NK-92 treated with Interleukin-12 subunit alpha and Interleukin-12 subunit beta, amount 100 ng/mL, for 24 hours (cell line): ENCODE measurements around the gene NPAT.

Source experiments
- DNase-seq: peaks from one replicate; lab custom pipeline; 2025; lab: John Stamatoyannopoulos, UW

NPAT gene

DNA sequence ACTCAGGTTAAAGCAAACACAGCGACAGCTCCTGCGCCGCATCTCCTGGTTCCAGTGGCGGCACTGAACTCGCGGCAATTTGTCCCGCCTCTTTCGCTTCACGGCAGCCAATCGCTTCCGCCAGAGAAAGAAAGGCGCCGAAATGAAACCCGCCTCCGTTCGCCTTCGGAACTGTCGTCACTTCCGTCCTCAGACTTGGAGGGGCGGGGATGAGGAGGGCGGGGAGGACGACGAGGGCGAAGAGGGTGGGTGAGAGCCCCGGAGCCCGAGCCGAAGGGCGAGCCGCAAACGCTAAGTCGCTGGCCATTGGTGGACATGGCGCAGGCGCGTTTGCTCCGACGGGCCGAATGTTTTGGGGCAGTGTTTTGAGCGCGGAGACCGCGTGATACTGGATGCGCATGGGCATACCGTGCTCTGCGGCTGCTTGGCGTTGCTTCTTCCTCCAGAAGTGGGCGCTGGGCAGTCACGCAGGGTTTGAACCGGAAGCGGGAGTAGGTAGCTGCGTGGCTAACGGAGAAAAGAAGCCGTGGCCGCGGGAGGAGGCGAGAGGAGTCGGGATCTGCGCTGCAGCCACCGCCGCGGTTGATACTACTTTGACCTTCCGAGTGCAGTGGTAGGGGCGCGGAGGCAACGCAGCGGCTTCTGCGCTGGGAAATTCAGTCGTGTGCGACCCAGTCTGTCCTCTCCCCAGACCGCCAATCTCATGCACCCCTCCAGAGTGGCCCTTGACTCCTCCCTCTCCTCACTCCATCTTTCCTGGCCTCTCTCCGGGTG, at the start of gene NPAT, which contains the start of gene ATM:
Gene NPAT, minus strand, starts transcription at position 65 of the 774 bp plus-strand sequence. CDS start 102 bp downstream, outside the sequence.
Gene ATM, plus strand, starts transcription at position 494 of the 774 bp plus-strand sequence. CDS start 4,558 bp downstream, outside the sequence.
- DNase-seq, result peak; percentile 99

DNA sequence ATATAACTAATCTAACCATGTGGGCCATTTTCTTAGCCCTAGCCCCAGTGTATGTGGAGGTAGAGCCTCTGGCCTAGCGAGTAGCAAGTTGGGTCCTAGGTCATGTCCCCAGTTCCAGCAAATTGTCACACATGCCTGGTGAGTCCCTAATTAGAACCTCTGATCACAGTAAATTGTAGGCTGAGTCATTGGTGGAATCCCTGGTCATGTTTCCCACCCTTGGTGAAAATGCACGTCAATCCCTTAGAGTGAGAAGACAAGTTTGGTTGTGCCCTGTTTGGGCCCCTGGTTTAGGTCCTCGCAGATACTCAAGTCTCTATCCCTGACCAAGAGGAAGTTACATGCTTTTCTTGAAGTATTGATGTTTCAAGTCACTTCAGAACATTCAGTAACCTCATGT, 47.1 kb upstream of the NPAT start:
- DNase-seq, result no peak

DNA sequence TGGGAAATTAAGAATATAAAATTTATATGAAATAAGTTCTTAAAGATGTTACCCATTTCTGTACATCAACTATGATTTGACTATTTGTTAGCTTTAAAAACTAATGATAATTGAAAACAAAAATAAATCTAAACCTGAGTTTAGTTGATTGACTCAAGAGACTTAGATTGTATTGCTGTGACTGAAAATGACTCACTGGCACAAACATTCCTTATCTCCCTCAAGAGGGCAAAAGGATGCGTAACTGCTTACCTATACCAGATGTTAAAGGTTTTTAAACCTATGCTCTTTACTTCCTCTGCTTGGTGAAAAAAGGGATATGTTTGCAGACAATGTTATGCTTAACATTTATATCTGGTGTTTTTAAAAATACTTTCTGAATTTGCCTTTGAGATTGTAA, 30.7 kb upstream of the NPAT start:
- DNase-seq, result no peak

DNA sequence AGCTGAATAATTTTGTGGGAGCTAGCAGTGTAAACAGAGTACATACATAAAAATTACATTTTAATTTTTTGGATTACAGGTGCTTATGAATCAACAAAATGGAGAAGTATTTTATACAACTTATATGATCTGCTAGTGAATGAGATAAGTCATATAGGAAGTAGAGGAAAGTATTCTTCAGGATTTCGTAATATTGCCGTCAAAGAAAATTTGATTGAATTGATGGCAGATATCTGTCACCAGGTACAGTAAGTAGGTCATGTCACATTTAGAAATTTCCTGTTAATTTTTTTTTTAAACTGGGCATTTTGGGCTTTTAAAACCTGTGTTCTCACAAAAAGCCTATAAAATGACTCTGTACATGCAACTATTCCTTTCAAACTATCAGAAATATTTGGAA, 24.4 kb upstream of the NPAT start:
- no peak for DNase-seq

DNA sequence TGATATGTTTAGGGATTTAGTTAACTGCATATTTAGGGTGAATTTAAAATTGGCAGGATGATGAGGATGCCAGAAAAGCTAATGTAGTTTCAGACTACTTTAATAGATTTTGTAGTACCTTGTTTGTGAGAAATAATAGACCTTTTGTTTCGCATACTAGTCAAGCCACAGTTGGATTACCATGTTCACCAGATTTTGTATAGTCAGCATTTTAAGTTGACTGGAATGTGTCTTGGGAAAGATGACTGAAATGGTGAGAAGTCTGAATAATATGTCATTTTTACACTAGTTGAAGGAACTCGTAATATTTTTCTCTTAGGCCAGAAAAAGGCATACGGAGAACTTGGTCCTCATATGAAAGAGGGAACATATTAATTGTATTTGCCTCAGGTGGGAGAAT, 23.9 kb upstream of the NPAT start:
- DNase-seq, result no peak

DNA sequence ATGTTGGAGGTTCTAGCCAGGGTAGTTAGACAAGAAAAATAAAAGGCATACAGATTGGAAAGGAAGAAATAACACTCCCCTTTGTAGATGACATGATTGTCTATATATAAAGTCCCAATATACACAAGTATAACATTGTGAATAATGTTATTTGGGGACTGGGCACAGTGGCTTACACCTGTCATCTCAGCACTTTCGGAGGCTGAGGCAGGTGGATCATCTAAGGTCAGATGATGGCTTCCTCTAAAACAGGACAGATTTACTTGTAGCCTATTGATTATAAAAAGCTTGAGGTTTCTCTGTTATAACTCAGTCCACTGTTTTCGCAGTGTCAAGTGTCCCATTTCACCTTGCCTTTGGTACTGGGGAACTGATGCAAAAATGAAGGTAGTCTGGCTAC, 20.0 kb upstream of the NPAT start:
- DNase-seq, result no peak

DNA sequence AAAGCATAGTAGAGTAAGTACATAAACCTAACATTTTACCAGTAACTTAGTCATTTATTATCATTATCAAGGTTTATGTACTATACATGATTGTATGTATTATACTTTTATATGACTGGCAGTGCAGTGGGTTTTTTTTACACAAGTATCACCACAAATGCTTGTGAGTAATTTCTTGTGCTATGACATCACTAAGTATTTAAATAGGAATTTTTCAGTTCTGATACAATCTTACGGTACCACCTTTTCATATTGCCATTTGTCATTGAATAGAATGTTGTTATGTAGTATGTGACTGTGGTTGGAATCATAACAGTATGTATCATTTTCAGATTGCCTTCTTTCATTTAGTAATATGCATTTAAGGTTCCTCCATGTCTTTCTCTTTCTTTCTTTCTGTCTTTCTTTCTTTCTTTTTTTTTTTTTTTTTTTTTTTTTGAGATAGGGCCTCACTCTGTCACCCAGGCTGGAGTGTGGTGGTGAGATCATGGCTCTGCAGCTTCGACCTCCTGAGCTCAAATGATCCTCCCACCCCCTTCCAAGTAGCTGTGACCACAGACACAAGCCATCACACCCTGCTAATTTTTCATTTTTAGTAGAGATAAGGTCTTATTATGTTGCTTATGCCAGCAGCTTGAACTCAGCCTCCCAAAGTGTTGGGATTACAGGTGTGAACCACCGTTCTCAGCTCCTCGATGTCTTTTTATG, 19.0 kb upstream of the NPAT start:
- DNase-seq, result no peak

DNA sequence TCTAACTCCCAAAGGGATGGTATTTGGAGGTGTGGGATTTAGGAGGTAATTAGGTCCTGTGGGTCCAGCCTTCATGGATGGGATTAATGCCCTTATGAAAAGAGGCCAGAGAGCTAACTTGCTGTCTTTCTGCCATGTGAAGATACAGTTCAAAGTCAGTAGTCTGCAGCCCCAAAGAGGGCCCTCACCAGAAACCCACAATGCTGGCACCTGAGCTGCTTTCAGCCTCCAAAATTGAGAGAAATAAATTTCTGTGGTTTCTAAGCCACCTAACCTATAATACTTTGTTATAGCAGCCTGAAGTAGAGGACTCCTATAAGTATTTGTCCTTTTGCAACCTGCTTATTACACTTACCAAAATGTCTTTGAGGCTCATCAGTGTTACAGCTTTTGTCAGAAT, 16.6 kb upstream of the NPAT start:
- no peak for DNase-seq

DNA sequence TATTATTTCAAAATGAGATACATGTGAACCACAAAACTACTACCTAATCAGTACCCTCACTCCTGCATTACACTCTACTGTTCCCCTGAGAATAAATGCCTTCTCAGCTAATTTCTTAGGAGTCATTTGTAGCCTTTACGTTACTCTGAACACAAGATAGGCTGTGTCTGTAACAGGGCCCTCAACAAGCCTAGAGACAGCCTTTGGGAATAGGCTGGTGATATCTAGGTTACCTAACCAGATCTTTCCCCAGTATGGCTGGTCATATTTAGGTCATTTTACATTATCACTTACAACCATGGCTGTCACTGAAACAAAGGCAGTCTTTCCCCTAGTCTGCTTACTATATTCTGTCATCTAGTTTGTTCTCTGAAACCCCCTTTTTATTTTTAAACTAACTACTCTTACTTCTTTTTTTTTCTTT, 14.6 kb upstream of the NPAT start:
- no peak for DNase-seq

DNA sequence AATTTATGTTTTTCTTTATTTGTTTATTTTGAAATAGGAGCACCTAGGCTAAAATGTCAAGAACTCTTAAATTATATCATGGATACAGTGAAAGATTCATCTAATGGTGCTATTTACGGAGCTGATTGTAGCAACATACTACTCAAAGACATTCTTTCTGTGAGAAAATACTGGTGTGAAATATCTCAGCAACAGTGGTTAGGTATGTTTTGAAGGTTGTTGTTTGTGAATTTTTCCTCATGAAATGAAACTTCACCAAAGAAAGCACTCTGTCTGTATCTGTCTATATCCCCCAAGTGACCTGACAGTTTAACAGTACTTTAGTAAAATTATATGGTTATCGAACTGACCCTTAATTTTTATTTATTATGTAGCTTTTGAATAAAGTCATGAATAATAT, 13.2 kb upstream of the NPAT start:
- DNase-seq, result no peak

DNA sequence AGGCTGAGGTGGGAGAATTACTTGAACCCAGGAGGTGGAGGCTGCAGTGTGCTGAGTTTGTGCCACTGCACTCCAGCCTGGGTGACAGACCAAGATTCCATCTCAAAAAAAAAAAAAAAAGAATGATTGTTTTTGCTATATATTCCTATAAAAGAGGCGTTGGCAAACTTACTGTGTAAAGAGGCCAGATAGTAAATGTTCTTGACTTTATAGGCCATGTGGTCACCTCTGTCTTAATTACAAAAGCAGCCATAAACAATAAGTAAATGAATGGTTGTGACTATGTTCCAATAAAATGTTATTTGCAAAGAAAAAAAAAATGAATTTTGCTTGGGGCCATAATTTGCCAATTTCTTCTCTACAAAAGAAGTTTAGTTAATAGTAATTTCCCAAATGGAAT, 12.8 kb upstream of the NPAT start:
- no peak for DNase-seq

DNA sequence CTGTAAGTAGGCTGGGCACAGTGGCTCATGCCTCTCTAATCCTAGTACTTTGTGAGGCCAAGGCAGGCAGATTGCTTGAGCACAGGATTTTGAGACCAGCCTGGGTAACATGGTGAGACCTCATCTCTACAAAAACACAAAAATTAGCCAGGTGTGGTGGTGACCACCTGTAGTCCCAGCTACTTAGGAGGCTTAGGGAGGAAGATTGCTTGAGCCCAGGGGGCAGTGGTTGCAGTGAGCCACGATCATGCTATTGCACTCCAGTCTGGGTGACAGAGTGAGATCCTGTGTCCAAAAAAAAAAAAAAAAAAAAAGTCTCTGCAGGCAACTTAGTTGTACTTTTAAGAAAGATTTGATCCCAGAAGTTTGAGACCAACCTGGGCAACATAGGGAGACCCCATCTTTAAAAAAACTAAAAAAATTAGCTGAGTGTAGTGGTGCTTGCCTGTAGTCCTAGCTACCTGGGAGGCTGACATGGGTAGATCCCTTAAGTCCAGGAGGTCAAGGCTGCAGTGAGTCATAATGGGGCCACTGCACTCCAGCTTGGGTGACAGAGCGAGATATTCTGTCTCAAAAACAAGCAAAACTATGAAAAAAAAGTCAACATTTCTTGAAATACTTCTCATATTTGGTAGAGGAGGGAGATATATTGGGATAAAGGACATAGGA, 11.0 kb upstream of the NPAT start:
- DNase-seq, result no peak

DNA sequence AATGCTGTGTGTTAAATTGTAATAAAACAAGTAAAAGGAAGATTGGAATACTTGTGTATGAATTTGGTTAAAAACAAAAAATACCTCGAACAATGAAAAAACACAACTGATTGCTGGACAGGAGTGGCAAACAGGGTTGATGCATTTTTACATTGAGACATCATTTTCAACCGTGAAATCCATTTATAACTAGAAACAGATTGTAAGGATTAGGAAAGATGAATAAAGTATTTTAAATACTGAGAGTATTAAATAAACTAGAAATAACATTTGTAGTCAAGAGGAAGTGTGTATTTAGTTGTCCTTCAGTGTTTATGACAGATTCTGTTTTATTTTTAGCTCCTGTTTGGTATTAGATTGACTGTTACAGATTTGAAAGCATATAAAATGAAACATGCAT, 5.8 kb upstream of the NPAT start:
- no peak for DNase-seq

DNA sequence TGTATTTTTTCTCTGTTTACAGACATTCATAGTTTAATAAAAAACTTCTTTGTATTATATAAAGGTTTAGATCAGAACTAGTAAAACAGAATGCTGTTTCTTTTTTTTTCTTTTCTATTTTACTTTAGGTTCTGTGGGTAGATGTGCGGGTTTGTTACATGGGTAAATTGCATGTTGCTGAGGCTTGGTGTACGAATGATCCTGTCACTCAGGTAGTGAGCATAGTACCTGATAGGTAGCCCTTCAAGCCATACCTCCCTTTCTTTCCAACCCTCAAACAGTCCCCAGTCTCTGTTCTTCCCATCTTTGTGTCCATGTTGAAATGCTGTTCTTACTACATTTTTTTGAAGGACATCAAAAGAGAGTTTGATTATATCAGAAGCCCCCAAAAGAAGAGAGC, 3.6 kb upstream of the NPAT start:
- no peak for DNase-seq

DNA sequence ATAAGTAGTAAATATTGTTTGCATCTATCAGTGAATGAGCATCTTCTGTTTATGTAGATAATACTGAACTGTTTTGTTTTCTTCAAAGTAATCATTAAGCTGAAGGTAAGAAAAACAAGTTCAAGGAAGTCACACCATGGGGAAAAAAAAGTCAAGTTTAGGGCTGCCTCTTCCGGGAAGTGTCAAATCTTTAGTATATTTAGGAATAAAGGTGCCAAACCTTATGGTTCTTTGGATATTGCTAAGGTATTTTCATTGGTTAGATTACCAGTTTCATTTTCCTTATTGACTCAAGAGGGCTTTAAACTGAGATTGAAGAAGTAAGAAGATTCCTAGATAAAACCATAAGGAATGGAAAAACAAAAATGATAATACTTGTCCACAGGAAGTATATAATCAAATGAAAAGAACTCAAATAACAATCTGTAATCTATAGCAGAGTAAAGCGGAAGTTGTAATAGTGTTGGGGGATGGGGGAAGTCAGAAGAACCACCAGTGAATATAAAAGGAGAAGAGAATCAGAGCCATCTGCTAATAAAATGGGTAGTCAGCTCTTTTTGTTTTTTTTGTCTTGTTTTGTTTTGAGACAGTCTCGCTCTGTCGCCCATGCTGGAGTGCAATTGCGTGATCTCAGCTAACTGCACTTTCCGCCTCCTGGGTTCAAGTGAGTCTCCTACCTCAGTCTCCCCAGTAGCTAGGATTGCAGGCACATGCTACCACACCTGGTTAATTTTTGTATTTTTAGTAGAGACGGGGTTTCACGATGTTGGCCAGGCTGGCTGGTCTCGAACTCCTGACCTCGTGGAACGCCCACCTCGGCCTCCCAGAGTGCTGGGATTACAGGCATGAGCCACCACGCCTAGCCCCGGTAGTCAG, 2.7 kb upstream of the NPAT start:
- DNase-seq, result no peak

DNA sequence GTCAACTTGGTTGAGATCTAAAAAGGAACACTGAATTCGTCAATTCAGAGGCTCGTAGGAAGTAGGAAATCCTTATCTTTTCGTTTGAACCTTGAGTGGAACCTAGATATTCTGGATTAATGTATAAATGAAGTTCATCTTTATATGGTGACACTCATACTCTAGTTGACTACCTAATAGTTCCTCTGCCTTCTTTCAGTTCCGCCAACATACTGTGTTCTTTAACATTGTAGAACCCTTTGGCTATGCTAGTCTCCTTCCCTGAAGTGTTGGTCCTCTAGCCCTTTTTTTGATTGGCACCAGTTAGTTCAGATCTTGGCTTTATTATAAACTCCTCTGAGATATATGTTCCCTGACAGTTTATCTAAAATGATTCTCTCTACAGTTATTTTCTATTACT, 1.9 kb upstream of the NPAT start:
- no peak for DNase-seq

DNA sequence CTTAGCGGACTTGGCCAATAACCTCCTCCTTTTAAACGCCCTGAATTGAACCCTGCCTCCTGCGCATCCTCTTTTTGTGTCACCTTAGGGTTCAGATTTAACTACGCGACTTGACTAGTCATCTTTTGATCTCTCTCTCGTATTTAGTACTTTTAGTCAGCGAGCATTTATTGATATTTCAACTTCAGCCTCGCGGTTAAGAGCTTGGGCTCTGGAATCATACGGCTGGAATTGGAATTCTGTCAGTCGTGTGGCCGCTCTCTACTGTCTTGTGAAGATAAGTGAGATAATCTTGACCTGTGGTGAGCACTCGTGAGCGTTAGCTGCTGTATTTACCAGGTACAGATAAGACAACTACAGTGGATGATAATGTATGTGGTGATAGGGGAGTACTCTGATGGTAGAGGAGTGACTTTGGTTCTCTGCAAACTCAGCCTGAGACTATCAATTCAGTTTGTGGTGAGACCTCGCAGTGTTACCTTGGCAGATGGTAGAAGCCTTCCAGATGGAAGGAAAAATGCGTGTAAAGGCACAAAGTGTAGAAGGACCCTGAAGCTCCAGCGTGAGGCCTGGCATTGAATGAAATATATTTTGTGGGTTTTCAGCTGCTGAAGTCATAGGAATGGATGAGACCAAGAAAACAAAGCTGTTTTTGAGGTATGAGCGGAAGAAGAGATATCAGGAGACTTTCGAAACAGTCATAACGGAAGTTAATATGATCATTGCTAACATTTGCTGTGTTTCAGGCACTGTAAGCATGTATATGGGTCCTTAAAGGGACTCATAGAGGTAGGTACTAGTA, 1.1 kb upstream of the NPAT start:
- DNase-seq, result no peak

DNA sequence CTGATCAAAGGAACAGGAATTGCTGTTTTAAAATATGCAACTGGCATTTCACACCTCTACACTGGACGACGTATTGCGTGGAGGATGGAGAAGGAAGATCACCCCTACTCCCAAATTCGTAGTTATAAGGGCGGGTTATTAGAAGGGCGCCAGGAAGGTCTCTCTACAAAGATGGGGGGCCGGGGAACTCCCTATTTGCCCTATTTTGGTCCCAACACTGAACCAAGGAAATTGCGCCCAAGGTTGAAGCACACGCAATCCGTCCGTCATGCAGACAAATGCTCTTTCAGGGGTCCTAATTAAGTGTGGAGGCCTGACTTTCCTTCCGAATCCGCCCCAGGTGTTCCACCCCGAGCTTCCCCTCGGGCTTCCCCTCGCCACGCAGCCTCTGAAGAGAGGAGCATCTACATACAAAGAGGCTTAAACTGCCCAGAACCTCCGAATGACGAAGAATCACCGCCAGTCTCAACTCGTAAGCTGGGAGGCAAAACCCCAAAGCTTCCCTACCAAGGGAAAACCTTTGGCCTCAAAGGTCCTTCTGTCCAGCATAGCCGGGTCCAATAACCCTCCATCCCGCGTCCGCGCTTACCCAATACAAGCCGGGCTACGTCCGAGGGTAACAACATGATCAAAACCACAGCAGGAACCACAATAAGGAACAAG, 396 bp downstream of the NPAT start:
- no peak for DNase-seq

DNA sequence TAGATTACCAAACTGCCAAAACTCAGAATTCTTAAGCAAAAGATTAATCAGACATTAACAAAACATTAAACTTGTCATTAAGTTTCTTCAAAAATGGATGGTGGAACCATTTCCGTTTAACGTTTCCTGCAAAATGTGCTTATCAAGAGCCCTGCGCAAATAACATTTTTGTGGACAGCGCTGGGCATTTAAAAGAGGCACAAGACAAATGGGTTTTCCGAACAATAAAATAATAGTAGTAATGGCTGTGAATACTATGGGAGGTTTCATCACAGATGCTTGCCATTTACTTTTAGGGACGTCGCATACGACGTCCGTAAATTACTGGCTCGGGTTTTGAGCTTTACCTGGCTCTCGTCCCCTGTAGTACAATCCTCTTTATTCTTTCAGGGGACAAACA, 1.1 kb downstream of the NPAT start:
- DNase-seq, result no peak

DNA sequence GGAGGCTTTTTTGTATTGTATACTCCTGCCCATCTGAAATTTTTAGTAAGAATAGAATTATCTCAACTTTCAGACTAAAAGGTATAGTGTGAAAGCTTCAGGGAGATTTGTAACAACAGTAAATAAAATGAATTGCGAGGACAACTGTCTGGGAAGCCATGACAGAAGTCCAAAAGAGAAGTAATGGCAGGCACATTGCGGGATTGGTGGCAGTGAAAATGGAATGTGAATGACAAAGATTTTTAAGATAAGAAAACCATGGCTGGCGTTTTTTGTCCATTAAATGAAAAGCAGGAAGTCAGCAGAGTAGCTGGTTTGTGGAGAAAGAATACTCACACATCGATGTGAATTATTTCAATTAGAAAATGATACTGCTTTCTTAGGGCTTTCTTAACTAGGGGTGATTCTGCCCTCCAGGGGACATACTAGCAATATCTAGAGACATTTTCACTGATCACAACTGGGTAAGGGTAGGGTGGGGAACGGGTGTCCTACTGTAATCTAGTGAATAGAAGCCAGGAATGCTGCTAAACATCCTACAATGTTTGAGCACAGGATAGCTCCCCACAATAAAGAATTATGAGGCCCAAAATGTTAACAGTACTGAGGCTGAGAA, 1.6 kb downstream of the NPAT start:
- no peak for DNase-seq
